GM23248 (cell line): ENCODE data around the gene MIB1.

Experiments
- EZH2 ChIP-seq: fragments of 200-600 bp; sonication (generic); IDR thresholded peaks from 2 replicates; pipeline ENCODE4 v1.6.1; 2018; ENCODE audit warnings: antibody characterized with exemption, mild to moderate bottlenecking; ENCODE audit not compliant: insufficient read depth, poor library complexity, severe bottlenecking
- EZH2phosphoT487 ChIP-seq: fragments of 200-600 bp; sonication (generic); IDR thresholded peaks from 2 replicates; pipeline ENCODE4 v1.6.1; 2018; ENCODE audit warnings: antibody characterized with exemption, moderate library complexity, mild to moderate bottlenecking, low read depth; ENCODE audit not compliant: insufficient read depth

GRCh38 chr18:21834299-21834660 is 93.7 kb downstream of the MIB1 start:
- TF ChIP-seq EZH2phosphoT487: no peak
- no peak for TF ChIP-seq EZH2
